ENCODE results near the gene CC2D2A.

CC2D2A gene

GRCh38 chr4:15466596-15466995, 3.1 kb upstream of the CC2D2A start:
- no peak for DNase-seq (ENCODE audit: low spot score)

- DNase-seq (ENCODE audit: low spot score): no peak
Measured at GRCh38 chr4:15470128-15470475, 420 bp downstream of the CC2D2A start.

- DNase-seq (ENCODE audit: low spot score): no peak
Measured at GRCh38 chr4:15476396-15476795, 6.7 kb downstream of the CC2D2A start.

GRCh38 chr4:15478724-15479088, 9.0 kb downstream of the CC2D2A start:
- no peak for DNase-seq (ENCODE audit: low spot score)

- peak; percentile 90 for DNase-seq (ENCODE audit: low spot score)
Measured at GRCh38 chr4:15479089-15479912, 9.6 kb downstream of the CC2D2A start.

- DNase-seq (ENCODE audit: low spot score): no peak
Measured at GRCh38 chr4:15479913-15480185, 10.2 kb downstream of the CC2D2A start.

- no peak for DNase-seq (ENCODE audit: low spot score)
Measured at GRCh38 chr4:15481961-15482745, 12.5 kb downstream of the CC2D2A start.

- no peak for DNase-seq (ENCODE audit: low spot score)
Measured at GRCh38 chr4:15482842-15483241, 13.2 kb downstream of the CC2D2A start.

- DNase-seq (ENCODE audit: low spot score): no peak
Measured at GRCh38 chr4:15488136-15488535, 18.5 kb downstream of the CC2D2A start.

- no peak for DNase-seq (ENCODE audit: low spot score)
Measured at GRCh38 chr4:15488658-15489470, 19.2 kb downstream of the CC2D2A start.

GRCh38 chr4:15489551-15489950, 19.9 kb downstream of the CC2D2A start:
- no peak for DNase-seq (ENCODE audit: low spot score)

- DNase-seq (ENCODE audit: low spot score): no peak
Measured at GRCh38 chr4:15493411-15493810, 23.7 kb downstream of the CC2D2A start.

GRCh38 chr4:15495621-15496020, 25.9 kb downstream of the CC2D2A start:
- no peak for DNase-seq (ENCODE audit: low spot score)

- no peak for DNase-seq (ENCODE audit: low spot score)
Measured at GRCh38 chr4:15498356-15498755, 28.7 kb downstream of the CC2D2A start.

- no peak for DNase-seq (ENCODE audit: low spot score)
Measured at GRCh38 chr4:15500701-15501100, 31.0 kb downstream of the CC2D2A start.

GRCh38 chr4:15501941-15502340, 32.3 kb downstream of the CC2D2A start:
- no peak for DNase-seq (ENCODE audit: low spot score)

- DNase-seq (ENCODE audit: low spot score): no peak
Measured at GRCh38 chr4:15502384-15502783, 32.7 kb downstream of the CC2D2A start.

GRCh38 chr4:15504041-15504440, 34.4 kb downstream of the CC2D2A start:
- no peak for DNase-seq (ENCODE audit: low spot score)

- no peak for DNase-seq (ENCODE audit: low spot score)
Measured at GRCh38 chr4:15506464-15506863, 36.8 kb downstream of the CC2D2A start.

- DNase-seq (ENCODE audit: low spot score): no peak
Measured at GRCh38 chr4:15507679-15508078, 38.0 kb downstream of the CC2D2A start.

- no peak for DNase-seq (ENCODE audit: low spot score)
Measured at GRCh38 chr4:15510961-15511360, 41.3 kb downstream of the CC2D2A start.

- no peak for DNase-seq (ENCODE audit: low spot score)
Measured at GRCh38 chr4:15513545-15513944, 43.9 kb downstream of the CC2D2A start.

- DNase-seq (ENCODE audit: low spot score): peak; percentile 20
Measured at GRCh38 chr4:15515106-15515505, 45.4 kb downstream of the CC2D2A start.
